ENCODE measurements around the gene TPCN1. TPM values are rescaled to one million over a fixed set of nuclear protein-coding genes. Genes with fewer than 3 reads are reported as not detected.

TPCN1 gene
- total and polyA plus RNA-seq, 9 donors: 28.0 to 65.6 (median 47.6) TPM

DNA sequence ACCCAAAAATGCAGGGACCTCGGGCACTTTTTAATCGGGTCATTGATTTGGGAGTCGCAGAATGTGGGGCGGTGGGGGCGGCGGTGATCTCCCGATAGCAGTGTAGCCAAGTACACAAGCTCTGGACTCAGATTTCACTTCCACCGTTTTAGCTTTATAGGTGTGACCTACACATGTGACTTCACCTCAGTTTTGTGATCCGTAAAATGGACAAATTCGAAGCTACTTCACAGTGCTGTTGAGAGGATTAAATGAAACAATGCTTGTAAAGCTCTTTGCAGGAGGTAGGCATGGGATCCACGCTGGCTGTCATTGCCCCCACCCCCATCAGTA is 35.3 kb upstream of the TPCN1 start:
- 4 to 8% (median 6%) methylated on average over 11 of the region's 11 CpGs for WGBS, 3 donors
- intact Hi-C loops (cut with DNase I): loop anchor here in 1 of 4 donors (5.0 kb wide), 1 partner anchor 171 kb away; the partner anchor contains the start of gene PLBD2
- Histone ChIP-seq H3K27me3 (no peaks in the 10 kb centered on the region), H3K27ac (peak overlapping the region; percentile 1 to 97), H3K4me1 (ENCODE audit: insufficient read depth) (peaks cover 12% of the 10 kb centered on the region), H3K9me3 (no peaks in the 10 kb centered on the region), H3K36me3 (no peaks in the 10 kb centered on the region), H3K4me3 (peak overlapping the region; percentile 82)
- no peak for TF ChIP-seq POLR2A (IDR thresholded peaks at IDR 0.05)
- no peak for TF ChIP-seq EP300 (IDR thresholded peaks at IDR 0.05)
- TF ChIP-seq, protein P1, sequence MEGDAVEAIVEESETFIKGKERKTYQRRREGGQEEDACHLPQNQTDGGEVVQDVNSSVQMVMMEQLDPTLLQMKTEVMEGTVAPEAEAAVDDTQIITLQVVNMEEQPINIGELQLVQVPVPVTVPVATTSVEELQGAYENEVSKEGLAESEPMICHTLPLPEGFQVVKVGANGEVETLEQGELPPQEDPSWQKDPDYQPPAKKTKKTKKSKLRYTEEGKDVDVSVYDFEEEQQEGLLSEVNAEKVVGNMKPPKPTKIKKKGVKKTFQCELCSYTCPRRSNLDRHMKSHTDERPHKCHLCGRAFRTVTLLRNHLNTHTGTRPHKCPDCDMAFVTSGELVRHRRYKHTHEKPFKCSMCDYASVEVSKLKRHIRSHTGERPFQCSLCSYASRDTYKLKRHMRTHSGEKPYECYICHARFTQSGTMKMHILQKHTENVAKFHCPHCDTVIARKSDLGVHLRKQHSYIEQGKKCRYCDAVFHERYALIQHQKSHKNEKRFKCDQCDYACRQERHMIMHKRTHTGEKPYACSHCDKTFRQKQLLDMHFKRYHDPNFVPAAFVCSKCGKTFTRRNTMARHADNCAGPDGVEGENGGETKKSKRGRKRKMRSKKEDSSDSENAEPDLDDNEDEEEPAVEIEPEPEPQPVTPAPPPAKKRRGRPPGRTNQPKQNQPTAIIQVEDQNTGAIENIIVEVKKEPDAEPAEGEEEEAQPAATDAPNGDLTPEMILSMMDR (IDR thresholded peaks at IDR 0.05): no peak
- DNase-seq: no peak

DNA sequence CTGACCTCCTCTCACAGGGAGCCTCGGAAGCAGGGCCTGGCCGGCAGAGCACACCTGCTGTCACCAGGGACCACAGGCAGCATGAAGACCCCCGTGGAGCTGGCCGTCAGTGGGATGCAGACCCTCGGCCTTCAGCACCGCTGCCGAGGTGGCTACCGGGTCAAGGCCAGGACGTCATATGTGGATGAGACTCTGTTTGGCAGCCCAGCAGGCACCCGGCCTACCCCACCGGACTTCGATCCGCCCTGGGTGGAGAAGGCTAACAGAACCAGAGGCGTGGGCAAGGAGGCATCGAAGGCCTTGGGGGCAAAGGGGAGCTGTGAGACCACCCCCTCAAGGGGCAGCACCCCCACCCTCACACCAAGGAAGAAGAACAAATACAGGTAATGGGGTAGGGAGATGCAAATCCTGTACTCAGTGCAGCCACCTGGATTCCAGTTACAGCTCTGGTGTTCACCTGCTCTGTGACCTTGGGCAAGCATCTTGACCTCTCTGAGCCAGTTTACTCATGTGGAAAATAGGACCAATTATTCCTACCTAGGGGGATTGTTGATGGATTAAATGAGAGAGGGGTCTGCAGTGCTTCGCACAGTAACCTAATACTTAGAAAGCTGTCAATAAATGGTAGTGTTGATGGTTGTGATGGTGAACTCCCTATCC is 34.5 kb upstream of the TPCN1 start:
- peak in 2 of 5 donors; percentile 56 to 61 for DNase-seq
- 23 to 75% (median 27%) methylated on average over 11 to 16 of the region's 16 CpGs for WGBS, 3 donors
- TF ChIP-seq EP300 (IDR thresholded peaks at IDR 0.05) (no peak), POLR2A (IDR thresholded peaks at IDR 0.05) (no peak)
- TF ChIP-seq, protein P1 (IDR thresholded peaks at IDR 0.05): no peak
- Histone ChIP-seq H3K9me3 (no peaks in the 10 kb centered on the region), H3K4me3 (no peak overlapping the region), H3K36me3 (no peaks in the 10 kb centered on the region), H3K27ac (peak overlapping the region; percentile 1 to 47), H3K4me1 (ENCODE audit: insufficient read depth) (peaks cover 12% of the 10 kb centered on the region), H3K27me3 (no peaks in the 10 kb centered on the region)
- intact Hi-C loops (cut with DNase I): loop anchor here in 1 of 4 donors (5.0 kb wide), 1 partner anchor 171 kb away; the partner anchor contains the start of gene PLBD2

DNA sequence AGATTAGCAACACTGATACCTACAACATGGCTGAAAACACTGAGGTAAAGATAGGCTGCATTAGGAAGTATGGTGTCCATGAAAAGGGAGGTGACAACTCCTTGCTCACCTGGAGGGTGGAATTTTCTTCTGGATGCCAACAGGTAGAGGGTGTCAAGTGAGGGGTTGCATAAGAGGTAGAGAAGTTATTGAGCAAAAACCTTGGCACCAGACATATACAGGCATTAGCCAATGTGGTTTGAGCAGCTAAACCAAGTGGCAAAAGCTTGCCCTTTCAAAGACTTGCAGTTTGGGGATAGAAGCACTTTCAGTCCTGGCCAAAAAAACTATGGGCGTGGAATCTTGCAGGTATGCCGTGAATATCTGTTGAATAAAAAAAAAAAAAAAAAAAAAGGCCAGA is 31.9 kb upstream of the TPCN1 start:
- DNase-seq: no peak
- H3K4me1 ChIP-seq (ENCODE audit: insufficient read depth): peaks cover 8% of the 10 kb centered on the region
- no peaks in the 10 kb centered on the region for H3K9me3 ChIP-seq
- intact Hi-C loops (cut with DNase I): loop anchor here in 1 of 4 donors (5.0 kb wide), 1 partner anchor 168 kb away; the partner anchor contains the start of gene PLBD2
- no peaks in the 10 kb centered on the region for H3K36me3 ChIP-seq
- WGBS, 3 donors: 85 to 89% (median 86%) methylated on average over 2 of the region's 2 CpGs
- H3K4me3 ChIP-seq: no peak overlapping the region
- no peak for TF ChIP-seq POLR2A (IDR thresholded peaks at IDR 0.05)
- H3K27ac ChIP-seq: no peak overlapping the region
- H3K27me3 ChIP-seq: no peaks in the 10 kb centered on the region

DNA sequence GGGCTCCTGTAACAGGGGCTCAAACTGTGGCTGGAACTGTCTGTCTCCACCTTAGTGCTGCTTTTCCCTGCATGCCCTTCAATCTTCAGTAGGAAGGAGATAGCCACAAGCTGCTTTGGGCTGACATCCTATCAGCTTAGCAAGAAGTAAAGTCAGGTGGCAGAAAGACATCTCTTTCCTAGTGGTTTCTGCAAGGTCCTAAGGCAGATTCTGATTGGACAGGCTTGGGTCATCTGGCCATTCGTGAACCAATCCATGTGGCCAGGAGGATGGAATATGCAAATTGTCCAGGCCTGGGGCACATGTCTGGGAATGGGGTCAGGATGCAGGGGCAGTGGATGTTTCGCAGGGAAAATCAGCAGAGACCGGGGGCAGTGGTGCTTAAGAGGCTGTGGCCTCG is 30.5 kb upstream of the TPCN1 start:
- Histone ChIP-seq H3K27me3 (no peaks in the 10 kb centered on the region), H3K9me3 (no peaks in the 10 kb centered on the region), H3K36me3 (no peaks in the 10 kb centered on the region), H3K4me1 (ENCODE audit: insufficient read depth) (peaks cover 11% of the 10 kb centered on the region), H3K27ac (no peak overlapping the region), H3K4me3 (no peak overlapping the region)
- DNase-seq: no peak
- 78 to 93% (median 84%) methylated on average over 4 of the region's 4 CpGs for WGBS, 3 donors
- TF ChIP-seq, protein P1 (IDR thresholded peaks at IDR 0.05): no peak
- TF ChIP-seq EP300 (IDR thresholded peaks at IDR 0.05) (no peak), POLR2A (IDR thresholded peaks at IDR 0.05) (no peak)
- intact Hi-C loops (cut with DNase I): loop anchor here in 3 of 4 donors (10.0 kb wide), 3 partner anchors 144 to 724 kb away; partner anchors contain the start of gene SLC8B1 (in 2 of the 3)

DNA sequence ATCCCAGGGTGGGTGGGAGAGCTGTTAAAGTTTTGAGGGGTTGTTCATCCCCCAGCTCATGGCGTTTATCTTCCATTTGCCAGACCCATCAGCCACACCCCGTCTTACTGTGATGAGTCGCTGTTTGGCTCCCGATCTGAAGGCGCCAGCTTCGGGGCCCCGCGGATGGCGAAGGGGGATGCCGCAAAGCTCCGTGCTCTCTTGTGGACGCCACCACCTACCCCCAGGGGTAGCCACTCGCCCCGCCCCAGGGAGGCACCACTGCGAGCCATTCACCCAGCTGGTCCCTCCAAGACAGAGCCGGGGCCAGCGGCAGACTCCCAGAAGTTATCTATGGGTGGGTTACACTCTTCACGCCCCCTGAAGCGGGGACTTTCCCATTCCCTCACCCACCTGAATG is 30.0 kb upstream of the TPCN1 start:
- H3K36me3 ChIP-seq: no peaks in the 10 kb centered on the region
- H3K27me3 ChIP-seq: no peaks in the 10 kb centered on the region
- H3K27ac ChIP-seq: no peak overlapping the region
- DNase-seq: no peak
- intact Hi-C loops (cut with DNase I): loop anchor here in 3 of 4 donors (10.0 kb wide), 3 partner anchors 144 to 724 kb away; partner anchors contain the start of gene SLC8B1 (in 2 of the 3)
- H3K4me1 ChIP-seq (ENCODE audit: insufficient read depth): peaks cover 9% of the 10 kb centered on the region
- TF ChIP-seq POLR2A (IDR thresholded peaks at IDR 0.05) (no peak), EP300 (IDR thresholded peaks at IDR 0.05) (no peak)
- TF ChIP-seq, protein P1 (IDR thresholded peaks at IDR 0.05): no peak
- WGBS, 3 donors: 90 to 96% (median 92%) methylated on average over 19 of the region's 19 CpGs
- no peak overlapping the region for H3K4me3 ChIP-seq
- no peaks in the 10 kb centered on the region for H3K9me3 ChIP-seq

Data from ovary (tissue), 9 donors.